K562 (cell line): ENCODE data around the gene GNPTAB. TPM values are rescaled to one million over a fixed set of nuclear protein-coding genes. Genes with fewer than 3 reads are reported as not detected.
"Not testable (repeated sequence)": the region's sequence is repeated elsewhere in the genome, so short reads cannot be mapped to it uniquely, and the experiment has no call there.

Experiments
- ATAC-seq: fragments of 200-7000 bp; cut with Tn5 transposase; 3 replicates; pipeline ENCODE4 v1.9.1; 2020; ENCODE audit warnings: moderate library complexity
- BruUV-seq: library from RNA; stranded (reverse); fragments of 400-500 nt; replicated peaks from 2 replicates; lab custom pipeline; 2021; lab: Mats Ljungman, UMichigan
- CTCF ChIA-PET: fragments of 300-600 bp; formaldehyde crosslinking; extraction: SDS; loops from one replicate; lab custom pipeline; 2021; ENCODE audit warnings: low intra/inter-chr PET ratio; lab: Yijun Ruan, JAX
- POLR2A ChIA-PET: fragments of 300-600, 350-650 bp; sonication (Branson Sonifier 250); formaldehyde crosslinking; extraction: SDS; loops from one replicate; lab custom pipeline; 2021; ENCODE audit warnings: antibody characterized with exemption, inconsistent platforms; lab: Yijun Ruan, JAX
- DNase-seq, 4 experiments: peaks; one replicate each; pipeline versions ENCODE4 v3.0.0 to v3.0.0-alpha.2; 2011 to 2018; ENCODE audit warnings: low spot score in 3 of 4, mixed read lengths in 3 of 4; ENCODE audit errors: extremely low read depth in 1 of 4
- FAIRE-seq: peaks from 2 replicates; lab custom pipeline; 2011; peaks lifted over from hg19 to GRCh38; lab: Jason Lieb, UNC
- H2AFZ ChIP-seq: 2 replicates; pipeline ENCODE4 v1.6.0; 2011; ENCODE audit warnings: low read depth, low read length, control low read depth, inconsistent platforms
- H3K27ac ChIP-seq: fragments of 200-600 bp; 3 replicates; pipeline ENCODE4 v1.8.0; 2011; ENCODE audit warnings: low read depth, mild to moderate bottlenecking, control low read depth, inconsistent platforms, low read length, moderate library complexity, mixed read lengths; ENCODE audit errors: extremely low read depth
- H3K27me3 ChIP-seq, 2 experiments: fragments of 300-600 bp in 1 of 2; 2 replicates in 1 of 2; 3 replicates in 1 of 2; pipeline versions ENCODE4 v1.6.0 to v1.8.0; 2011; ENCODE audit warnings: inconsistent platforms in 2 of 2, low read length in 2 of 2, mild to moderate bottlenecking in 1 of 2, mixed read lengths in 1 of 2, moderate library complexity in 1 of 2; ENCODE audit not compliant: control insufficient read depth in 2 of 2, insufficient read depth in 2 of 2
- H3K36me3 ChIP-seq: fragments of 300-600 bp; 3 replicates; pipeline ENCODE4 v1.8.0; 2011; ENCODE audit warnings: mild to moderate bottlenecking, low read length, inconsistent platforms; ENCODE audit not compliant: control insufficient read depth, insufficient read depth
- H3K4me1 ChIP-seq, 2 experiments: fragments of 200-600 bp in 1 of 2; replicated peaks in 1 of 2; 2 replicates in 1 of 2; 3 replicates in 1 of 2; pipeline versions ENCODE4 v1.5.1 to v1.8.0; 2011; ENCODE audit warnings: inconsistent platforms in 2 of 2, low read length in 2 of 2, mild to moderate bottlenecking in 1 of 2, mixed read lengths in 1 of 2, moderate library complexity in 1 of 2; ENCODE audit not compliant: control insufficient read depth in 2 of 2, insufficient read depth in 2 of 2
- H3K4me2 ChIP-seq: 2 replicates; pipeline ENCODE4 v1.6.1; 2011; ENCODE audit warnings: low read length, control low read depth, inconsistent platforms, mixed read lengths; ENCODE audit not compliant: insufficient read depth
- H3K4me3 ChIP-seq: fragments of 200-600 bp; sonication (generic), shearing (Covaris generic); 2 replicates; pipeline ENCODE4 v1.5.1; 2016; ENCODE audit warnings: control low read depth, inconsistent platforms
- H3K79me2 ChIP-seq: fragments of 200-600 bp; 3 replicates; pipeline ENCODE4 v1.8.0; 2011; ENCODE audit warnings: low read length, inconsistent platforms; ENCODE audit not compliant: control insufficient read depth, insufficient read depth
- H3K9ac ChIP-seq, 2 experiments: 2 replicates each; pipeline versions ENCODE4 v1.6.0 to v1.6.1; 2011; ENCODE audit warnings: low read depth in 2 of 2, low read length in 2 of 2, control low read depth in 1 of 2, inconsistent platforms in 1 of 2, mild to moderate bottlenecking in 1 of 2, mixed read lengths in 1 of 2; ENCODE audit not compliant: insufficient read depth in 1 of 2
- H3K9me1 ChIP-seq: one replicate; pipeline ENCODE4 v1.6.0; 2011; ENCODE audit warnings: inconsistent platforms, mild to moderate bottlenecking, low read length, moderate library complexity; ENCODE audit not compliant: control insufficient read depth, insufficient read depth
- H3K9me3 ChIP-seq: replicated peaks from 2 replicates; pipeline ENCODE4 v1.5.1; 2011; ENCODE audit warnings: low read depth, low read length, inconsistent platforms; ENCODE audit not compliant: control insufficient read depth, insufficient read depth
- H4K20me1 ChIP-seq: replicated peaks from 2 replicates; pipeline ENCODE4 v1.6.1; 2011; ENCODE audit warnings: low read length, inconsistent platforms, mixed read lengths; ENCODE audit not compliant: control insufficient read depth, insufficient read depth
- CBFB ChIP-seq: sonication (generic); formaldehyde crosslinking; IDR thresholded peaks from 2 replicates; pipeline ENCODE4 v1.4.0; 2020; ENCODE audit warnings: mild to moderate bottlenecking, missing genetic modification reagents
- FOXP1 ChIP-seq: sonication (generic); formaldehyde crosslinking; IDR thresholded peaks from 2 replicates; pipeline ENCODE4 v1.8.0; 2022; ENCODE audit warnings: mild to moderate bottlenecking, missing genetic modification reagents
- JUNB ChIP-seq: fragments of 450-650 bp; formaldehyde crosslinking; conservative IDR thresholded peaks from 2 replicates; pipeline ENCODE4 v1.4.0; 2020; ENCODE audit warnings: mild to moderate bottlenecking
- ZNF436 ChIP-seq: fragments of 250-450, 450-650 bp; sonication (Bioruptor Pico); formaldehyde crosslinking; IDR thresholded peaks from 2 replicates; pipeline ENCODE4 v1.7.0; 2020; ENCODE audit warnings: mild to moderate bottlenecking
- WGBS: fragments of 100-300 bp; shearing (Covaris generic); methylation state at CpG from one replicate; pipeline ENCODE4 v1.1.6; 2016; ENCODE audit warnings: low coverage, mixed read lengths; ENCODE audit not compliant: insufficient coverage; ENCODE audit errors: missing lambda C conversion rate; 5-methylcytosine and 5-hydroxymethylcytosine counted together
- in situ Hi-C: fragments of 300-500 bp; cut with MboI; formaldehyde crosslinking; loops from 4 replicates; pipeline ENCODE4 v1.15.0; 2018; ENCODE audit warnings: inconsistent platforms, mixed read lengths
- intact Hi-C: fragments of 100-400 bp; cut with micrococcal nuclease; formaldehyde crosslinking; loops from 2 replicates; pipeline ENCODE4 v1.14.2; 2022
- polyA plus RNA-seq, 8 experiments: library from polyadenylated mRNA; depleted of rRNA in 4 of 8; stranded (reverse) in 5 of 8; unstranded in 3 of 8; fragments of >200 nt; fragmentation: Nextera tagmentation in 2 of 8; fragmentation: Illumina TruSeq in 1 of 8; extraction: Ambion mirVana in 2 of 8; extraction: Trizol in 1 of 8; gene quantifications; 2 replicates each; pipeline versions ENCODE4 v1.2.1 to v1.2.3, GENCODE V29; 2011 to 2014; ENCODE audit warnings: inconsistent platforms in 1 of 8, missing spikeins in 1 of 8
- total RNA-seq, 7 experiments: library from RNA; depleted of rRNA in 6 of 7; stranded (reverse); fragments of >200 nt in 6 of 7; fragmentation: Illumina TruSeq in 2 of 7; extraction: Trizol in 2 of 7; gene quantifications; 2 replicates each; pipeline versions ENCODE4 v1.2.1 to v1.2.3, GENCODE V29; 2011 to 2021; ENCODE audit warnings: low replicate concordance in 1 of 7
- TF ChIP-seq, protein P1 (sequence below), 2 experiments: fragments of 450-650 bp; conservative IDR thresholded peaks; 2 replicates each; pipeline ENCODE4 v1.6.1; 2017; ENCODE audit warnings: mild to moderate bottlenecking in 2 of 2, moderate library complexity in 2 of 2
- TF ChIP-seq, protein P2 (sequence below): fragments of 450-650 bp; formaldehyde crosslinking; IDR thresholded peaks from 2 replicates; pipeline ENCODE4 v1.4.0; 2020; ENCODE audit warnings: mild to moderate bottlenecking

GNPTAB gene
- total and polyA plus RNA-seq, 9 of the 15 experiments (the other 6 are each of a cell fraction or from before 2014, with no cell fraction given), result 5.9 to 23.2 (median 19.3) TPM

DNA sequence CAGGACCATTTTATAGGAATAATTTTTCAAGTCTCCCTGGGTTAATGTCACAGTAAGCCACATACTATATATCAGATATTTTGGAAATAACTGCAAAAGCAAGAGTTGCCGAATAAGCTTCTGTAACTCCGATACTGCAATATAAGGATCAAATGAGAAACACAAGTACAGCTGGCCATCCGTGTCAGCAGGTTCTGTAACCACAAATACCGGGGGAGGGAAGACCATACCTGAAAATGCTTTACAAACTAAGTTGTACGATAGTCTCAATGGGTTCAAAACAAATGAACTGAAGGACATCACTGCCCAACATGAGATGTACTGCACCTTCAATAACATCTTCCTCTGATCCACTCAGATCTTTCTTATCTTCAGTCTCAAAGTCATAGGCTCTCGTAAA, 93.3 kb downstream of the GNPTAB start:
- Histone ChIP-seq H3K4me1 (peaks cover 0 to 6% of the 10 kb centered on the region in 2 experiments; a peak in 1 of 5 replicates), H3K9me1 (no peaks in the 10 kb centered on the region), H3K27me3 (no peaks in the 10 kb centered on the region), H3K4me3 (no peak overlapping the region), H3K27ac (no peak overlapping the region), H3K9me3 (no peaks in the 10 kb centered on the region), H3K79me2 (no peaks in the 10 kb centered on the region), H3K36me3 (peaks cover 65% of the 10 kb centered on the region), H4K20me1 (no peaks in the 10 kb centered on the region)
- intact Hi-C loops, result no loop called here
- DNase-seq, result no peak
- in situ Hi-C loops, result no loop called here
- CTCF ChIA-PET, result no interaction called here
- no TSS peak for BruUV-seq
- no peak for ATAC-seq
- FAIRE-seq, result no peak
- POLR2A ChIA-PET, result no interaction called here
- TF ChIP-seq FOXP1 (no peak), JUNB (CRISPR knock-in tag) (no peak), CBFB (CRISPR knock-in tag) (no peak), ZNF436 (CRISPR knock-in tag) (no peak)
- TF ChIP-seq, protein P1, sequence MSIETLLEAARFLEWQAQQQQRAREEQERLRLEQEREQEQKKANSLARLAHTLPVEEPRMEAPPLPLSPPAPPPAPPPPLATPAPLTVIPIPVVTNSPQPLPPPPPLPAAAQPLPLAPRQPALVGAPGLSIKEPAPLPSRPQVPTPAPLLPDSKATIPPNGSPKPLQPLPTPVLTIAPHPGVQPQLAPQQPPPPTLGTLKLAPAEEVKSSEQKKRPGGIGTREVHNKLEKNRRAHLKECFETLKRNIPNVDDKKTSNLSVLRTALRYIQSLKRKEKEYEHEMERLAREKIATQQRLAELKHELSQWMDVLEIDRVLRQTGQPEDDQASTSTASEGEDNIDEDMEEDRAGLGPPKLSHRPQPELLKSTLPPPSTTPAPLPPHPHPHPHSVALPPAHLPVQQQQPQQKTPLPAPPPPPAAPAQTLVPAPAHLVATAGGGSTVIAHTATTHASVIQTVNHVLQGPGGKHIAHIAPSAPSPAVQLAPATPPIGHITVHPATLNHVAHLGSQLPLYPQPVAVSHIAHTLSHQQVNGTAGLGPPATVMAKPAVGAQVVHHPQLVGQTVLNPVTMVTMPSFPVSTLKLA (conservative IDR thresholded peaks at IDR 0.05), result no peak
- TF ChIP-seq, protein P2, sequence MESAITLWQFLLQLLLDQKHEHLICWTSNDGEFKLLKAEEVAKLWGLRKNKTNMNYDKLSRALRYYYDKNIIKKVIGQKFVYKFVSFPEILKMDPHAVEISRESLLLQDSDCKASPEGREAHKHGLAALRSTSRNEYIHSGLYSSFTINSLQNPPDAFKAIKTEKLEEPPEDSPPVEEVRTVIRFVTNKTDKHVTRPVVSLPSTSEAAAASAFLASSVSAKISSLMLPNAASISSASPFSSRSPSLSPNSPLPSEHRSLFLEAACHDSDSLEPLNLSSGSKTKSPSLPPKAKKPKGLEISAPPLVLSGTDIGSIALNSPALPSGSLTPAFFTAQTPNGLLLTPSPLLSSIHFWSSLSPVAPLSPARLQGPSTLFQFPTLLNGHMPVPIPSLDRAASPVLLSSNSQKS (CRISPR knock-in tag), result no peak
- TF ChIP-seq, all 486 proteins: peak for 0
- no peak overlapping the region for H3K9ac ChIP-seq
- WGBS, result 98% methylated on average over 6 of the region's 6 CpGs
- no peak overlapping the region for H3K4me2 ChIP-seq
- H2AFZ ChIP-seq, result no peak overlapping the region

DNA sequence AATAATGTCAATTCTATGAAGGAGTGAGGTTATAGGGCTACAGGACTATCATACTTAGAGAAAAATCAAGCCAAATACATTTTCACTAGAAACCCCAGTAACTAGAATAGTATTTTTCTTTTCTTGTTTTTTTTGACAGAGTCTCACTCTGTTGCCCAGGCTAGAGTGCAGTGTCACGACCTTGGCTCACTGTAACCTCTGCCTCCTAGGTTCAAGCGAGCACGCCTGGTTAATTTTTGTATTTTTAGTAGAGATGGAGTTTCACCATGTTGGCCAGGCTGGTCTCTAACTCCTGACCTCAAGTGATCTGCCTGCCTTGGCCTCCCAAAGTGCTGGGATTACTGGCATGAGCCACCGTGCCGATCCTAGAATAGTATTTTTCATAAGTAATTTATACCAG, 96.3 kb downstream of the GNPTAB start:
- H3K79me2 ChIP-seq, H3K4me1 ChIP-seq, H4K20me1 ChIP-seq, H3K27me3 ChIP-seq, H3K4me3 ChIP-seq, H3K9me3 ChIP-seq, H3K27ac ChIP-seq, DNase-seq, H3K4me2 ChIP-seq, intact Hi-C loops, BruUV-seq, in situ Hi-C loops, FAIRE-seq, POLR2A ChIA-PET, ATAC-seq, H3K9ac ChIP-seq, H2AFZ ChIP-seq, H3K9me1 ChIP-seq: not testable (repeated sequence)
- 95% methylated on average over 5 of the region's 5 CpGs for WGBS
- peaks cover 77% of the 10 kb centered on the region for H3K36me3 ChIP-seq
- CTCF ChIA-PET, result interaction anchor here (0.6 kb wide), 1 partner anchor 112 kb away, joined by 3 read pairs; no protein-coding TSS in a partner anchor
